Medulla oblongata (tissue), 1 donor: ENCODE data around the gene RBMX.

Experiments
- DNase-seq: peaks from one replicate; pipeline ENCODE4 v3.0.0-alpha.2; 2015; ENCODE audit errors: extremely low spot score

RBMX gene

GRCh38 chrX:136839196-136839595 is 41.3 kb downstream of the RBMX start:
- DNase-seq = no peak

GRCh38 chrX:136835761-136836160 is 44.8 kb downstream of the RBMX start:
- DNase-seq = no peak

- no peak for DNase-seq
These were observed 51.1 kb downstream of the RBMX start for GRCh38 chrX:136829413-136829812.

GRCh38 chrX:136828830-136829229 is 51.7 kb downstream of the RBMX start:
- peak; percentile 3 for DNase-seq

GRCh38 chrX:136827026-136827425 is 53.5 kb downstream of the RBMX start:
- no peak for DNase-seq

GRCh38 chrX:136825771-136826170 is 54.8 kb downstream of the RBMX start:
- peak; percentile 4 for DNase-seq
